ENCODE measurements around the gene DSTYK. TPM values are rescaled to one million over a fixed set of nuclear protein-coding genes. Genes with fewer than 3 reads are reported as not detected.

DSTYK gene
- polyA plus RNA-seq, 1 donor from 2014 or later, result 12.1 TPM

- Histone ChIP-seq H3K4me3 (ENCODE audit: low read length) (no peak overlapping the region), H3F3A (ENCODE audit: insufficient read depth, low read length, poor library complexity, severe bottlenecking) (no peaks in the 10 kb centered on the region), H3K4me2 (ENCODE audit: low read length) (no peak overlapping the region), H3K79me2 (replicated peaks; ENCODE audit: insufficient read depth, low read length) (no peaks in the 10 kb centered on the region), H4K20me1 (ENCODE audit: insufficient read depth) (no peaks in the 10 kb centered on the region), H2AFZ (ENCODE audit: low read depth, low read length) (no peak overlapping the region), H3K27ac (ENCODE audit: low read length) (no peak overlapping the region), H3K9me3 (ENCODE audit: low read length) (no peaks in the 10 kb centered on the region), H3K27me3 (ENCODE audit: insufficient read depth, low read depth, low read length) (no peaks in the 10 kb centered on the region), H3K9ac (ENCODE audit: low read length) (no peak overlapping the region), H3K36me3 (ENCODE audit: insufficient read depth, low read length) (no peaks in the 10 kb centered on the region), H3K9me2 (ENCODE audit: insufficient read depth, low read length) (no peaks in the 10 kb centered on the region)
- TF ChIP-seq TAF1 (IDR thresholded peaks at IDR 0.05; ENCODE audit: low read depth) (no peak), POLR2AphosphoS5 (IDR thresholded peaks at IDR 0.05) (no peak), EZH2 (IDR thresholded peaks at IDR 0.05; ENCODE audit: borderline replicate concordance, insufficient read depth, low read length, poor library complexity, severe bottlenecking) (no peak), CTCF (IDR thresholded peaks at IDR 0.05; ENCODE audit: poor library complexity, severe bottlenecking) (no peak), RAD21 (conservative IDR thresholded peaks at IDR 0.05) (no peak), SMC3 (conservative IDR thresholded peaks at IDR 0.05; ENCODE audit: poor library complexity) (no peak), EP300 (conservative IDR thresholded peaks at IDR 0.05; ENCODE audit: poor library complexity, severe bottlenecking) (no peak), MXI1 (conservative IDR thresholded peaks at IDR 0.05; ENCODE audit: poor library complexity, severe bottlenecking) (no peak)
- TF ChIP-seq, protein P1, sequence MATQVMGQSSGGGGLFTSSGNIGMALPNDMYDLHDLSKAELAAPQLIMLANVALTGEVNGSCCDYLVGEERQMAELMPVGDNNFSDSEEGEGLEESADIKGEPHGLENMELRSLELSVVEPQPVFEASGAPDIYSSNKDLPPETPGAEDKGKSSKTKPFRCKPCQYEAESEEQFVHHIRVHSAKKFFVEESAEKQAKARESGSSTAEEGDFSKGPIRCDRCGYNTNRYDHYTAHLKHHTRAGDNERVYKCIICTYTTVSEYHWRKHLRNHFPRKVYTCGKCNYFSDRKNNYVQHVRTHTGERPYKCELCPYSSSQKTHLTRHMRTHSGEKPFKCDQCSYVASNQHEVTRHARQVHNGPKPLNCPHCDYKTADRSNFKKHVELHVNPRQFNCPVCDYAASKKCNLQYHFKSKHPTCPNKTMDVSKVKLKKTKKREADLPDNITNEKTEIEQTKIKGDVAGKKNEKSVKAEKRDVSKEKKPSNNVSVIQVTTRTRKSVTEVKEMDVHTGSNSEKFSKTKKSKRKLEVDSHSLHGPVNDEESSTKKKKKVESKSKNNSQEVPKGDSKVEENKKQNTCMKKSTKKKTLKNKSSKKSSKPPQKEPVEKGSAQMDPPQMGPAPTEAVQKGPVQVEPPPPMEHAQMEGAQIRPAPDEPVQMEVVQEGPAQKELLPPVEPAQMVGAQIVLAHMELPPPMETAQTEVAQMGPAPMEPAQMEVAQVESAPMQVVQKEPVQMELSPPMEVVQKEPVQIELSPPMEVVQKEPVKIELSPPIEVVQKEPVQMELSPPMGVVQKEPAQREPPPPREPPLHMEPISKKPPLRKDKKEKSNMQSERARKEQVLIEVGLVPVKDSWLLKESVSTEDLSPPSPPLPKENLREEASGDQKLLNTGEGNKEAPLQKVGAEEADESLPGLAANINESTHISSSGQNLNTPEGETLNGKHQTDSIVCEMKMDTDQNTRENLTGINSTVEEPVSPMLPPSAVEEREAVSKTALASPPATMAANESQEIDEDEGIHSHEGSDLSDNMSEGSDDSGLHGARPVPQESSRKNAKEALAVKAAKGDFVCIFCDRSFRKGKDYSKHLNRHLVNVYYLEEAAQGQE (IDR thresholded peaks at IDR 0.05; ENCODE audit: borderline replicate concordance), result no peak
These were observed 83.5 kb downstream of the DSTYK start for GRCh38 chr1:205128050-205128449.

DNA sequence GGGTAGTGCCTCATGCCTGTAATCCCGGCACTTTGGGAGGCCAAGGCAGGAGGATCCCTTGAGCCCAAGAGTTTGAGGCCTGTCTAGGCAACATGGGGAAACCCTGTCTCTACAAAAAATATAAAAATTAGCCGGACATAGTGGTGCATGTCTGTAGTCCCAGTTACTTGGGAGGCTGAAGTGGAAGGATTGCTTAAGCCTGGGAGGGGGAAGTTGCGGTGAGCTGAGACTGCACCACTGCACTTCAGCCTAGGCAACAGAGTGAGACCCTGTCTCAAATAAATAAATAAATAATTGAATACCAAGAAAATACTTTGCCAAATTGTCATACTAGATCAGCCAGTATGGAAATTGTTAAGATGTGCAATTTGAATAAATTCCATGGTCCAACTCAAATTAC, 83.9 kb downstream of the DSTYK start:
- no peak overlapping the region for H2AFZ ChIP-seq (ENCODE audit: low read depth, low read length)
- no peaks in the 10 kb centered on the region for H3K9me2 ChIP-seq (ENCODE audit: insufficient read depth, low read length)
- no peaks in the 10 kb centered on the region for H3K79me2 ChIP-seq (replicated peaks; ENCODE audit: insufficient read depth, low read length)
- H3K9ac ChIP-seq (ENCODE audit: low read length), result no peak overlapping the region
- no peak overlapping the region for H3K4me2 ChIP-seq (ENCODE audit: low read length)
- H4K20me1 ChIP-seq (ENCODE audit: insufficient read depth), result no peaks in the 10 kb centered on the region
- H3K27ac ChIP-seq (ENCODE audit: low read length), result no peak overlapping the region
- TF ChIP-seq EZH2 (IDR thresholded peaks at IDR 0.05; ENCODE audit: borderline replicate concordance, insufficient read depth, low read length, poor library complexity, severe bottlenecking), result no peak
- TF ChIP-seq, protein P1 (IDR thresholded peaks at IDR 0.05; ENCODE audit: borderline replicate concordance), result no peak
- TF ChIP-seq RAD21 (conservative IDR thresholded peaks at IDR 0.05), result no peak
- TF ChIP-seq CTCF (IDR thresholded peaks at IDR 0.05; ENCODE audit: poor library complexity, severe bottlenecking), result no peak
- no peak for TF ChIP-seq POLR2AphosphoS5 (IDR thresholded peaks at IDR 0.05)
- TF ChIP-seq TAF1 (IDR thresholded peaks at IDR 0.05; ENCODE audit: low read depth), result no peak
- TF ChIP-seq SMC3 (conservative IDR thresholded peaks at IDR 0.05; ENCODE audit: poor library complexity), result no peak
- no peak for TF ChIP-seq MXI1 (conservative IDR thresholded peaks at IDR 0.05; ENCODE audit: poor library complexity, severe bottlenecking)
- no peak for TF ChIP-seq EP300 (conservative IDR thresholded peaks at IDR 0.05; ENCODE audit: poor library complexity, severe bottlenecking)
- no peak overlapping the region for H3K4me3 ChIP-seq (ENCODE audit: low read length)
- H3F3A ChIP-seq (ENCODE audit: insufficient read depth, low read length, poor library complexity, severe bottlenecking), result no peaks in the 10 kb centered on the region
- H3K9me3 ChIP-seq (ENCODE audit: low read length), result no peaks in the 10 kb centered on the region
- H3K36me3 ChIP-seq (ENCODE audit: insufficient read depth, low read length), result no peaks in the 10 kb centered on the region
- H3K27me3 ChIP-seq (ENCODE audit: insufficient read depth, low read depth, low read length), result no peaks in the 10 kb centered on the region

Data from neural cell (in vitro differentiated cells).